Esophagus (tissue), 2 donors: Measurements from ENCODE around the gene ZNF777. TPM values are rescaled to one million over a fixed set of nuclear protein-coding genes. Genes with fewer than 3 reads are reported as not detected.
"Not testable (repeated sequence)": the region's sequence is repeated elsewhere in the genome, so short reads cannot be mapped to it uniquely, and the experiment has no call there.

ENCODE experiments used
- H3K27ac ChIP-seq, 2 donors: one replicate each; pipeline ENCODE4 v1.5.1; 2013; ENCODE audit warnings: low read depth in 2 of 2, mild to moderate bottlenecking in 2 of 2, inconsistent platforms in 1 of 2, low read length in 1 of 2, moderate library complexity in 1 of 2
- H3K27me3 ChIP-seq, 2 donors: one replicate each; pipeline ENCODE4 v1.6.1; 2013; ENCODE audit warnings: low read length in 2 of 2, control low read depth in 1 of 2, mild to moderate bottlenecking in 1 of 2; ENCODE audit not compliant: insufficient read depth in 2 of 2, control insufficient read depth in 1 of 2
- H3K36me3 ChIP-seq, 2 donors: one replicate each; pipeline ENCODE4 v1.6.1; 2013; ENCODE audit warnings: low read length in 1 of 2; ENCODE audit not compliant: control insufficient read depth in 2 of 2, insufficient read depth in 2 of 2
- H3K4me1 ChIP-seq, 2 donors: one replicate each; pipeline ENCODE4 v1.6.1; 2013; ENCODE audit warnings: low read length in 1 of 2; ENCODE audit not compliant: control insufficient read depth in 2 of 2, insufficient read depth in 2 of 2
- H3K4me3 ChIP-seq, 2 donors: one replicate each; pipeline ENCODE4 v1.5.1; 2013; ENCODE audit warnings: low read length in 2 of 2, mild to moderate bottlenecking in 2 of 2, low read depth in 1 of 2, moderate library complexity in 1 of 2
- H3K9me3 ChIP-seq, 2 donors: one replicate each; pipeline ENCODE4 v1.6.1; 2013; ENCODE audit warnings: mild to moderate bottlenecking in 2 of 2, low read depth in 1 of 2, low read length in 1 of 2, moderate library complexity in 1 of 2; ENCODE audit not compliant: control insufficient read depth in 2 of 2, insufficient read depth in 1 of 2
- WGBS, 2 donors: extraction: QIAGEN DNeasy Blood & Tissue Kit; methylation state at CpG; one replicate each; pipeline ENCODE4 v1.1.7; 2013; 5-methylcytosine and 5-hydroxymethylcytosine counted together
- polyA plus RNA-seq, 2 donors: library from polyadenylated mRNA; stranded (reverse); fragments of 200-250 nt; gene quantifications; one replicate each; pipeline ENCODE4 v1.2.3, GENCODE V29; 2013
- donor health status: healthy with polysubstance abuse.
- donor health status: Bipolar disorder and iron deficiency.

The ZNF777 gene
- polyA plus RNA-seq, 2 donors: 5.7 to 5.9 TPM

GRCh38 chr7:149409895-149410294 lies 51.0 kb downstream of the ZNF777 start:
- Histone ChIP-seq H3K27ac (no peak overlapping the region), H3K4me1 (no peaks in the 10 kb centered on the region), H3K36me3 (no peaks in the 10 kb centered on the region), H3K4me3 (no peak overlapping the region), H3K9me3 (no peaks in the 10 kb centered on the region), H3K27me3 (no peaks in the 10 kb centered on the region)
- WGBS, 2 donors: 66 to 74% methylated on average over 6 of the region's 6 CpGs

- no peaks in the 10 kb centered on the region for H3K9me3 ChIP-seq
- H3K4me1 ChIP-seq: no peaks in the 10 kb centered on the region
- H3K27me3 ChIP-seq: no peaks in the 10 kb centered on the region
- no peaks in the 10 kb centered on the region for H3K36me3 ChIP-seq
- H3K4me3 ChIP-seq: no peak overlapping the region
- WGBS, 2 donors: 82 to 85% methylated on average over 6 of the region's 6 CpGs
- H3K27ac ChIP-seq: no peak overlapping the region
Observed at GRCh38 chr7:149404825-149405224, 56.0 kb downstream of the ZNF777 start.

DNA sequence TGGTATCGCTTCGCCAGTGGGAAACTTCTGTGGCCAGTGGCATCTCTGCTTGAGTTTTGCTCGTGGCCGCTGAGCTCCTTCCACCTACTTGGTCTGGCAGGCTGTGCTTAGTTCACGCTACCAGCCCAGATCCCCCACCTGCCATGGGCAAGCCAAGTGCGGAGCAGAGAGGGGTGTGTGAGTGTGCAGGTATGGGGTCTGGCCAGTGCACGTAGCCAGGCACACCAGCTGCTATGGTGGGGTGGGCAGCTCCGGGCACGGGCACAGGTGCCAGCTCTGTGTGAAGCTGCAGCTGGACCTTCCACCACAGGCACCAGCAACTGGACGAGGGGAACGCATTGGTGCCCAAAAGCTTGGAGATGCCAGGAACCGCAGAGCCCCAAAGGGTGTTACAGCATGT lies 56.5 kb downstream of the ZNF777 start:
- WGBS, 2 donors: 93% methylated on average over 12 of the region's 12 CpGs
- Histone ChIP-seq H3K27me3 (no peaks in the 10 kb centered on the region), H3K36me3 (no peaks in the 10 kb centered on the region), H3K27ac (no peak overlapping the region), H3K9me3 (no peaks in the 10 kb centered on the region), H3K4me3 (no peak overlapping the region), H3K4me1 (no peaks in the 10 kb centered on the region)

DNA sequence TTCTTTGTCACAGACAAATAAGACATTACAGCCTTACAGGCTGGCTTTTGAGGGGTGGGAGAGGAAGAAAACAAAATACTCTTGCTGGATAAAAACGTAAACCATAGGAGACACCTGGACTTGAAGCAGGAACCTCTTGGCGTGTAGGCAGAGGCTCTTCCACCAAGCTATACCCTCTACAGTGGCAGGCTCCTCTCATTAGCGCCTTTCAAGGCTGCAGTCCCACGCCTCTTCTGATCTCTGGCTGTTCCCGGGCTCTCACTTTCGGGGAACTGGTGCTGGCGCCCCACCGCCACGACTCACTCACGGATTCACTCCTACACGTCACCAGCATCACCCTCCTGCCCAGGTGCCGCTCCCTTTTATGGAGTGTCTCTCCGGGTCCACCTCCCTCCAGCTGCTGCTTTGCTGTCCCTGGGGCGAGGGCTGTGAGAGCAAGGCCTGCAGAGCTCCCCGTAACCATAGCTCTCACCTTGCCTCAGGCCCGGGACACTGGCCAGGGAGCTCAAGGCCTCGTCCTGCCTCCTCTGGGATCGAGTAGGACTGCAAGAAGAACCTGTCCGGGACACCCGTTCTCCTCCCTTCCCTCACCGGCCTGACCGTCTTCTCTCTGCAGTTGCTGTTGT lies 62.6 kb downstream of the ZNF777 start:
- H3K9me3 ChIP-seq: peaks cover 0 to 6% of the 10 kb centered on the region in 2 donors
- no peaks in the 10 kb centered on the region for H3K4me1 ChIP-seq
- no peak overlapping the region for H3K27ac ChIP-seq
- 74 to 76% methylated on average over 22 of the region's 22 CpGs for WGBS, 2 donors
- H3K4me3 ChIP-seq: no peak overlapping the region
- no peaks in the 10 kb centered on the region for H3K27me3 ChIP-seq
- H3K36me3 ChIP-seq: no peaks in the 10 kb centered on the region

- Histone ChIP-seq H3K27me3 (no peaks in the 10 kb centered on the region), H3K36me3 (no peaks in the 10 kb centered on the region), H3K9me3 (peaks cover 0 to 6% of the 10 kb centered on the region in 2 donors), H3K4me3 (no peak overlapping the region), H3K27ac (no peak overlapping the region), H3K4me1 (no peaks in the 10 kb centered on the region)
- WGBS, 2 donors: 63 to 66% methylated on average over 14 of the region's 14 CpGs
Observed at GRCh38 chr7:149397470-149398043, 63.3 kb downstream of the ZNF777 start.

GRCh38 chr7:149388550-149389335 lies 72.1 kb downstream of the ZNF777 start:
- 53 to 60% methylated on average over 6 of the region's 6 CpGs for WGBS, 2 donors
- H3K27ac ChIP-seq, H3K9me3 ChIP-seq, H3K27me3 ChIP-seq, H3K36me3 ChIP-seq, H3K4me3 ChIP-seq, H3K4me1 ChIP-seq: not testable (repeated sequence)

- not testable (repeated sequence) for H3K27me3 ChIP-seq, H3K4me3 ChIP-seq, H3K4me1 ChIP-seq, H3K9me3 ChIP-seq, H3K27ac ChIP-seq, H3K36me3 ChIP-seq
- 66 to 74% methylated on average over 4 of the region's 4 CpGs for WGBS, 2 donors
Observed at GRCh38 chr7:149386514-149386913, 74.3 kb downstream of the ZNF777 start.

DNA sequence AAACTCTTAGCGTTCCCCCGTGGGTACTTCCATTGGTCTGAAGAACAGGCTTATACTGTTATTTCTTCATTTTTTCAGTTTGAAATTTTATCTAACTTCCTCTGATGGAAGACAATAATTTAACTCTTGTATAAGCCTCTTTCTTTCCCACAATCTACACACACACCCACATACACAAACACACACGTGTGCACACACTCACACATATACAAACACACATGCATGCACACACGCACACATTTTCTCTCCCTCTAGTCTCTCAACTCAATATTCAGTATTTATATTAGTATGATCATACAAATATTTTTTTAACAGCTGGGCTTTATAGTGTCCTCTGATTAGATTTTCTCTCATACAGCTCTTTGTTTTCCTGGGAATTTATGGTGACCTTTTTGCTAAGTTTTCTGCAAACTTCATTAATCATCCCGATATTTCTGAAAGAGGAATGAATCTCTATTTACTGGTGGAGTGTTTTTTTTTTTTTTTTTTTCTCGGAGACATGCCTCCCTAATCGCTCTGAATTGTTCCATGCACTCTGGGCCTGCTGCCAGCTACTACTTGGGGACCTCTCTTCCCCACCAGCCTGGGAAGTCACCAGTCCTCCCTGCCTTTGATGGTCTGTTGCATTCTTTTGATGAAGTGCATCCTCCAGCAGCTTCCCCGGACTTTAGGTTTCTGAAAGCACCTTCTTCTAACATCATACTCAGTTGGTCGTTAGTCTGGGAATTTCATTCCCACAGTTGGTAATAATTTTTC lies 75.5 kb downstream of the ZNF777 start:
- H3K4me1 ChIP-seq: no peaks in the 10 kb centered on the region
- 51 to 57% methylated on average over 9 of the region's 9 CpGs for WGBS, 2 donors
- no peaks in the 10 kb centered on the region for H3K27me3 ChIP-seq
- no peak overlapping the region for H3K4me3 ChIP-seq
- H3K27ac ChIP-seq: no peak overlapping the region
- no peaks in the 10 kb centered on the region for H3K36me3 ChIP-seq
- peaks cover 0 to 2% of the 10 kb centered on the region in 2 donors for H3K9me3 ChIP-seq
